ENCODE measurements around the gene RIMBP3C.
"Not testable (repeated sequence)": the region's sequence is repeated elsewhere in the genome, so short reads cannot be mapped to it uniquely, and the experiment has no call there.

DNA sequence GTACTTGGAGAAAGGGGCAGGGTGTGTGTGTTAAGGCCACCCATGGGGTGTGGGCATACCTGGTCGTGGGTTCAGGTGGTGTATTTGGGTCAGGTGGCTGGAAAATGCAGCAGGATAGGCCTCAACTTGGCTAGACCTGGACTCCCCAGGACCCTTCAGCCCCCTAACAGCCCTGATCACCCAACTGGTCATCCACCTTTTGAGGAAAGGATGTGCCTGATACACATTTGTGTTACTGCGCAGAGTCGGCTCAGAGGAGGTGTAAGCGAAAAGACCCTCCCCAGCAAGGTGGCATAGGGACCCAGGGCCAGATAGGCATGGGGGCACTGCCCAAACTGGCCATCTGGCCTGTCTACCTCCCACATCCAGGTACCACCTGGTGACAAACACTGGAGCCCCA lies at the start of gene RIMBP3C:
- TF ChIP-seq, protein P1, sequence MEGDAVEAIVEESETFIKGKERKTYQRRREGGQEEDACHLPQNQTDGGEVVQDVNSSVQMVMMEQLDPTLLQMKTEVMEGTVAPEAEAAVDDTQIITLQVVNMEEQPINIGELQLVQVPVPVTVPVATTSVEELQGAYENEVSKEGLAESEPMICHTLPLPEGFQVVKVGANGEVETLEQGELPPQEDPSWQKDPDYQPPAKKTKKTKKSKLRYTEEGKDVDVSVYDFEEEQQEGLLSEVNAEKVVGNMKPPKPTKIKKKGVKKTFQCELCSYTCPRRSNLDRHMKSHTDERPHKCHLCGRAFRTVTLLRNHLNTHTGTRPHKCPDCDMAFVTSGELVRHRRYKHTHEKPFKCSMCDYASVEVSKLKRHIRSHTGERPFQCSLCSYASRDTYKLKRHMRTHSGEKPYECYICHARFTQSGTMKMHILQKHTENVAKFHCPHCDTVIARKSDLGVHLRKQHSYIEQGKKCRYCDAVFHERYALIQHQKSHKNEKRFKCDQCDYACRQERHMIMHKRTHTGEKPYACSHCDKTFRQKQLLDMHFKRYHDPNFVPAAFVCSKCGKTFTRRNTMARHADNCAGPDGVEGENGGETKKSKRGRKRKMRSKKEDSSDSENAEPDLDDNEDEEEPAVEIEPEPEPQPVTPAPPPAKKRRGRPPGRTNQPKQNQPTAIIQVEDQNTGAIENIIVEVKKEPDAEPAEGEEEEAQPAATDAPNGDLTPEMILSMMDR (IDR thresholded peaks at IDR 0.05) = not testable (repeated sequence)
- TF ChIP-seq POLR2AphosphoS5, POLR2A, EP300 (IDR thresholded peaks at IDR 0.05): not testable (repeated sequence)
